ENCODE data around the gene LPP.

LPP gene

GRCh38 chr3:188330138-188330537 lies 176.2 kb downstream of the LPP start:
- no peak for DNase-seq (ENCODE audit: low read depth in 2 of 2)

GRCh38 chr3:188331166-188331565 lies 177.2 kb downstream of the LPP start:
- DNase-seq (ENCODE audit: low read depth in 2 of 2): no peak

- no peak for DNase-seq (ENCODE audit: low read depth in 2 of 2)
Measured at GRCh38 chr3:188332085-188332484, 178.1 kb downstream of the LPP start.

- DNase-seq (ENCODE audit: low read depth in 2 of 2): no peak
Measured at GRCh38 chr3:188335656-188336055, 181.7 kb downstream of the LPP start.

- no peak for DNase-seq (ENCODE audit: low read depth in 2 of 2)
Measured at GRCh38 chr3:188336178-188336577, 182.2 kb downstream of the LPP start.

GRCh38 chr3:188337232-188337631 lies 183.3 kb downstream of the LPP start:
- no peak for DNase-seq (ENCODE audit: low read depth in 2 of 2)

GRCh38 chr3:188338086-188338485 lies 184.1 kb downstream of the LPP start:
- DNase-seq (ENCODE audit: low read depth in 2 of 2): no peak

GRCh38 chr3:188339410-188340295 lies 185.7 kb downstream of the LPP start:
- no peak for DNase-seq (ENCODE audit: low read depth in 2 of 2)

GRCh38 chr3:188341501-188341900 lies 187.5 kb downstream of the LPP start:
- DNase-seq (ENCODE audit: low read depth in 2 of 2): no peak

GRCh38 chr3:188342991-188343732 lies 189.2 kb downstream of the LPP start:
- DNase-seq (ENCODE audit: low read depth in 2 of 2): no peak

GRCh38 chr3:188343894-188344293 lies 189.9 kb downstream of the LPP start:
- DNase-seq (ENCODE audit: low read depth in 2 of 2): no peak

- DNase-seq (ENCODE audit: low read depth in 2 of 2): no peak
Measured at GRCh38 chr3:188345223-188345622, 191.3 kb downstream of the LPP start.

- DNase-seq (ENCODE audit: low read depth in 2 of 2): no peak
Measured at GRCh38 chr3:188348435-188349244, 194.7 kb downstream of the LPP start.

GRCh38 chr3:188349351-188349901 lies 195.5 kb downstream of the LPP start:
- DNase-seq (ENCODE audit: low read depth in 2 of 2): no peak

GRCh38 chr3:188349933-188350332 lies 196.0 kb downstream of the LPP start:
- DNase-seq (ENCODE audit: low read depth in 2 of 2): no peak

- DNase-seq (ENCODE audit: low read depth in 2 of 2): no peak
Measured at GRCh38 chr3:188350961-188351360, 197.0 kb downstream of the LPP start.

- DNase-seq (ENCODE audit: low read depth in 2 of 2): no peak
Measured at GRCh38 chr3:188351648-188352047, 197.7 kb downstream of the LPP start.

GRCh38 chr3:188352196-188352927 lies 198.4 kb downstream of the LPP start:
- no peak for DNase-seq (ENCODE audit: low read depth in 2 of 2)

- DNase-seq (ENCODE audit: low read depth in 2 of 2): no peak
Measured at GRCh38 chr3:188353426-188353825, 199.5 kb downstream of the LPP start.

- peak in 1 of 2 donors; percentile 5 for DNase-seq (ENCODE audit: low read depth in 2 of 2)
Measured at GRCh38 chr3:188358787-188359493, 205.0 kb downstream of the LPP start.
